ENCODE measurements around the gene PLXDC2.
"Not testable (repeated sequence)": the region's sequence is repeated elsewhere in the genome, so short reads cannot be mapped to it uniquely, and the experiment has no call there.

The PLXDC2 gene

GRCh38 chr10:20144268-20144667, 328.0 kb downstream of the PLXDC2 start:
- no peak for DNase-seq

GRCh38 chr10:20146004-20146403, 329.8 kb downstream of the PLXDC2 start:
- DNase-seq, result no peak

GRCh38 chr10:20147684-20148083, 331.5 kb downstream of the PLXDC2 start:
- no peak for DNase-seq

GRCh38 chr10:20156511-20156910, 340.3 kb downstream of the PLXDC2 start:
- DNase-seq, result no peak

GRCh38 chr10:20157314-20157713, 341.1 kb downstream of the PLXDC2 start:
- DNase-seq, result no peak

GRCh38 chr10:20158086-20158485, 341.9 kb downstream of the PLXDC2 start:
- no peak for DNase-seq

GRCh38 chr10:20162123-20162522, 345.9 kb downstream of the PLXDC2 start:
- DNase-seq, result no peak

GRCh38 chr10:20166096-20166675, 350.0 kb downstream of the PLXDC2 start:
- DNase-seq, result no peak

GRCh38 chr10:20170661-20171060, 354.4 kb downstream of the PLXDC2 start:
- no peak for DNase-seq

- DNase-seq, result no peak
Observed at GRCh38 chr10:20173046-20173445, 356.8 kb downstream of the PLXDC2 start.

GRCh38 chr10:20175719-20176118, 359.5 kb downstream of the PLXDC2 start:
- no peak for DNase-seq

- no peak for DNase-seq
Observed at GRCh38 chr10:20180766-20181165, 364.5 kb downstream of the PLXDC2 start.

- no peak for DNase-seq
Observed at GRCh38 chr10:20181434-20181833, 365.2 kb downstream of the PLXDC2 start.

GRCh38 chr10:20185116-20185515, 368.9 kb downstream of the PLXDC2 start:
- DNase-seq, result no peak

GRCh38 chr10:20191392-20191791, 375.2 kb downstream of the PLXDC2 start:
- DNase-seq, result not testable (repeated sequence)

- DNase-seq, result no peak
Observed at GRCh38 chr10:20195076-20195475, 378.8 kb downstream of the PLXDC2 start.

GRCh38 chr10:20200758-20201157, 384.5 kb downstream of the PLXDC2 start:
- DNase-seq, result no peak

GRCh38 chr10:20202337-20202736, 386.1 kb downstream of the PLXDC2 start:
- DNase-seq, result no peak

GRCh38 chr10:20207653-20208052, 391.4 kb downstream of the PLXDC2 start:
- DNase-seq, result no peak

- not testable (repeated sequence) for DNase-seq
Observed at GRCh38 chr10:20209098-20209497, 392.9 kb downstream of the PLXDC2 start.

- DNase-seq, result no peak
Observed at GRCh38 chr10:20215547-20216152, 399.4 kb downstream of the PLXDC2 start.

- no peak for DNase-seq
Observed at GRCh38 chr10:20221356-20221755, 405.1 kb downstream of the PLXDC2 start.

GRCh38 chr10:20228729-20229128, 412.5 kb downstream of the PLXDC2 start:
- DNase-seq, result no peak

- DNase-seq, result no peak
Observed at GRCh38 chr10:20232079-20232705, 416.0 kb downstream of the PLXDC2 start.

GRCh38 chr10:20233423-20233822, 417.2 kb downstream of the PLXDC2 start:
- DNase-seq, result no peak

All from activated CD8-positive, alpha-beta memory T cell treated with anti-CD3 and anti-CD28 coated beads, Interleukin-2, amount 50 U/mL, for 48 hours (primary cell).